HEK293 (cell line): ENCODE data around the gene B3GNT9.

Experiments used
- CTCF ChIA-PET: fragments of 350-600 bp; formaldehyde crosslinking; extraction: SDS; loops from one replicate; lab custom pipeline; 2021; ENCODE audit warnings: antibody characterized with exemption; lab: Yijun Ruan, JAX
- POLR2A ChIA-PET: fragments of 300-600 bp; formaldehyde crosslinking; extraction: SDS; loops from one replicate; lab custom pipeline; 2020; ENCODE audit warnings: antibody characterized with exemption, inconsistent platforms; lab: Yijun Ruan, JAX
- H3K27ac ChIP-seq: fragments of 200-500 bp; sonication (Bioruptor generic); 2 replicates; pipeline ENCODE4 v1.5.1; 2014; ENCODE audit warnings: low read depth, low read length, control low read depth, inconsistent platforms; ENCODE audit errors: extremely low read depth
- H3K36me3 ChIP-seq, 2 experiments: fragments of 200-500 bp in 1 of 2; sonication (Bioruptor generic) in 1 of 2; 1 replicate in 1 of 2; 2 replicates in 1 of 2; pipeline ENCODE4 v1.5.1; 2014 to 2017; ENCODE audit warnings: inconsistent platforms in 2 of 2, low read length in 2 of 2; ENCODE audit not compliant: control insufficient read depth in 2 of 2, insufficient read depth in 1 of 2
- H3K4me1 ChIP-seq: fragments of 200-500 bp; sonication (Bioruptor generic); 2 replicates; pipeline ENCODE4 v1.5.1; 2014; ENCODE audit warnings: mild to moderate bottlenecking, low read length, inconsistent platforms; ENCODE audit not compliant: control insufficient read depth, insufficient read depth
- H3K4me3 ChIP-seq: 2 replicates; pipeline ENCODE4 v1.5.1; 2011; ENCODE audit warnings: low read depth, mild to moderate bottlenecking, control low read depth, low read length, moderate library complexity
- H3K9me3 ChIP-seq: fragments of 200-500 bp; sonication (Bioruptor generic); 2 replicates; pipeline ENCODE4 v1.5.1; 2014; ENCODE audit warnings: low read depth, low read length, inconsistent platforms; ENCODE audit not compliant: control insufficient read depth, insufficient read depth
- GLIS2 ChIP-seq: fragments of 450-650 bp; formaldehyde crosslinking; IDR thresholded peaks from 2 replicates; pipeline ENCODE4 v1.5.1; 2016; ENCODE audit warnings: missing biosample characterization, missing genetic modification characterization
- KLF1 ChIP-seq: fragments of 450-650 bp; formaldehyde crosslinking; IDR thresholded peaks from 2 replicates; pipeline ENCODE4 v1.5.1; 2016; ENCODE audit warnings: missing biosample characterization, missing genetic modification characterization
- KLF16 ChIP-seq: fragments of 450-650 bp; formaldehyde crosslinking; IDR thresholded peaks from 2 replicates; pipeline ENCODE4 v1.5.1; 2017; ENCODE audit warnings: missing biosample characterization, missing genetic modification characterization
- KLF9 ChIP-seq: fragments of 450-650 bp; formaldehyde crosslinking; IDR thresholded peaks from 2 replicates; pipeline ENCODE4 v1.5.1; 2016; ENCODE audit warnings: missing biosample characterization, missing genetic modification characterization, low read depth
- OSR2 ChIP-seq: fragments of 450-650 bp; formaldehyde crosslinking; IDR thresholded peaks from 2 replicates; pipeline ENCODE4 v1.5.1; 2016; ENCODE audit warnings: missing biosample characterization, missing genetic modification characterization
- OVOL3 ChIP-seq: fragments of 450-650 bp; formaldehyde crosslinking; IDR thresholded peaks from 2 replicates; pipeline ENCODE4 v1.5.1; 2016; ENCODE audit warnings: missing biosample characterization, missing genetic modification characterization
- RBAK ChIP-seq: fragments of 450-650 bp; formaldehyde crosslinking; IDR thresholded peaks from 2 replicates; pipeline ENCODE4 v1.5.1; 2016; ENCODE audit warnings: missing biosample characterization, missing genetic modification characterization
- SP2 ChIP-seq: fragments of 450-650 bp; formaldehyde crosslinking; IDR thresholded peaks from 2 replicates; pipeline ENCODE4 v1.5.1; 2016; ENCODE audit warnings: missing biosample characterization, missing genetic modification characterization
- TRIM28 ChIP-seq: IDR thresholded peaks from 2 replicates; pipeline ENCODE4 v1.6.1; 2011; ENCODE audit warnings: low read length, control low read depth, borderline replicate concordance
- ZBTB1 ChIP-seq: fragments of 450-650 bp; formaldehyde crosslinking; IDR thresholded peaks from 2 replicates; pipeline ENCODE4 v1.5.1; 2016; ENCODE audit warnings: missing biosample characterization, missing genetic modification characterization
- ZBTB17 ChIP-seq: fragments of 450-650 bp; formaldehyde crosslinking; IDR thresholded peaks from 2 replicates; pipeline ENCODE4 v1.5.1; 2016; ENCODE audit warnings: missing biosample characterization, missing genetic modification characterization
- ZBTB20 ChIP-seq: fragments of 450-650 bp; formaldehyde crosslinking; IDR thresholded peaks from 2 replicates; pipeline ENCODE4 v1.5.1; 2016; ENCODE audit warnings: missing biosample characterization, missing genetic modification characterization
- ZIC2 ChIP-seq: fragments of 450-650 bp; formaldehyde crosslinking; IDR thresholded peaks from 2 replicates; pipeline ENCODE4 v1.5.1; 2016; ENCODE audit warnings: missing biosample characterization, missing genetic modification characterization
- ZNF121 ChIP-seq: fragments of 450-650 bp; formaldehyde crosslinking; IDR thresholded peaks from 2 replicates; pipeline ENCODE4 v1.5.1; 2016; ENCODE audit warnings: missing biosample characterization, missing genetic modification characterization
- ZNF354C ChIP-seq: fragments of 450-650 bp; formaldehyde crosslinking; IDR thresholded peaks from 2 replicates; pipeline ENCODE4 v1.5.1; 2016; ENCODE audit warnings: missing biosample characterization, missing genetic modification characterization, low read depth, borderline replicate concordance
- ZNF37A ChIP-seq: fragments of 450-650 bp; IDR thresholded peaks from 2 replicates; pipeline ENCODE4 v1.5.1; 2018; ENCODE audit warnings: missing biosample characterization, missing genetic modification characterization
- ZNF529 ChIP-seq: fragments of 450-650 bp; formaldehyde crosslinking; IDR thresholded peaks from 2 replicates; pipeline ENCODE4 v1.5.1; 2017; ENCODE audit warnings: missing genetic modification characterization, missing biosample characterization; ENCODE audit not compliant: insufficient replicate concordance
- ZNF600 ChIP-seq: fragments of 450-650 bp; formaldehyde crosslinking; IDR thresholded peaks from 2 replicates; pipeline ENCODE4 v1.5.1; 2016; ENCODE audit warnings: missing biosample characterization, missing genetic modification characterization
- ZNF658 ChIP-seq: fragments of 450-650 bp; formaldehyde crosslinking; IDR thresholded peaks from 2 replicates; pipeline ENCODE4; 2016; ENCODE audit warnings: missing biosample characterization, missing genetic modification characterization
- ZNF776 ChIP-seq: fragments of 450-650 bp; formaldehyde crosslinking; IDR thresholded peaks from 2 replicates; pipeline ENCODE4 v1.5.0; 2017; ENCODE audit warnings: missing biosample characterization, missing genetic modification characterization, borderline replicate concordance
- ZNF777 ChIP-seq: fragments of 450-650 bp; formaldehyde crosslinking; IDR thresholded peaks from 2 replicates; pipeline ENCODE4 v1.5.1; 2017; ENCODE audit warnings: missing biosample characterization, missing genetic modification characterization, borderline replicate concordance
- TF ChIP-seq, protein P1 (sequence below): fragments of 450-650 bp; formaldehyde crosslinking; IDR thresholded peaks from 2 replicates; pipeline ENCODE4 v1.5.1; 2017; ENCODE audit warnings: missing biosample characterization, missing genetic modification characterization
- TF ChIP-seq, protein P2 (sequence below): fragments of 450-650 bp; formaldehyde crosslinking; IDR thresholded peaks from 2 replicates; pipeline ENCODE4 v1.5.1; 2016; ENCODE audit warnings: missing biosample characterization, missing genetic modification characterization
- TF ChIP-seq, protein P3 (sequence below): fragments of 450-650 bp; formaldehyde crosslinking; IDR thresholded peaks from 2 replicates; pipeline ENCODE4 v1.5.1; 2016; ENCODE audit warnings: missing biosample characterization, missing genetic modification characterization
- TF ChIP-seq, protein P4 (sequence below): fragments of 450-650 bp; formaldehyde crosslinking; IDR thresholded peaks from 2 replicates; pipeline ENCODE4 v1.5.1; 2016; ENCODE audit warnings: missing biosample characterization, missing genetic modification characterization

The B3GNT9 gene

DNA sequence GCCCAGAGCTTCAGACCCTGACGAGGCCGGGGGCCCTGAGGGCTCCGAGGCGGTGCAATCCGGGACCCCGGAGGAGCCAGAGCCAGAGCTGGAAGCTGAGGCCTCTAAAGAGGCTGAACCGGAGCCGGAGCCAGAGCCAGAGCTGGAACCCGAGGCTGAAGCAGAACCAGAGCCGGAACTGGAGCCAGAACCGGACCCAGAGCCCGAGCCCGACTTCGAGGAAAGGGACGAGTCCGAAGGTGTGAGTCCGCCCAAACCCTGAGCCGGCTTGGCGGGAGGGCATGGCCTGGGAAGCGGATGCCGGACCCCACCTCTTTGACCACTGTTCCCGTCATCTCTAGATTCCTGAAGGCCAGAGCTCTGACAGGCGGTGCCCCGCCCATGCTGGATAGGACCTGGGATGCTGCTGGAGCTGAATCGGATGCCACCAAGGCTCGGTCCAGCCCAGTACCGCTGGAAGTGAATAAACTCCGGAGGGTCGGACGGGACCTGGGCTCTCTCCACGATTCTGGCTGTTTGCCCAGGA, 24.0 kb upstream of the B3GNT9 start:
- TF ChIP-seq, protein P1, sequence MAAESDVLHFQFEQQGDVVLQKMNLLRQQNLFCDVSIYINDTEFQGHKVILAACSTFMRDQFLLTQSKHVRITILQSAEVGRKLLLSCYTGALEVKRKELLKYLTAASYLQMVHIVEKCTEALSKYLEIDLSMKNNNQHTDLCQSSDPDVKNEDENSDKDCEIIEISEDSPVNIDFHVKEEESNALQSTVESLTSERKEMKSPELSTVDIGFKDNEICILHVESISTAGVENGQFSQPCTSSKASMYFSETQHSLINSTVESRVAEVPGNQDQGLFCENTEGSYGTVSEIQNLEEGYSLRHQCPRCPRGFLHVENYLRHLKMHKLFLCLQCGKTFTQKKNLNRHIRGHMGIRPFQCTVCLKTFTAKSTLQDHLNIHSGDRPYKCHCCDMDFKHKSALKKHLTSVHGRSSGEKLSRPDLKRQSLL (tag by site-specific recombination): peak; percentile 98
- no peak for TF ChIP-seq ZNF777 (tag by site-specific recombination)
- Histone ChIP-seq H3K4me3 (no peak overlapping the region), H3K9me3 (no peaks in the 10 kb centered on the region), H3K27ac (no peak overlapping the region; the same call in 1 of the 2 replicates), H3K4me1 (peaks cover 9% of the 10 kb centered on the region), H3K36me3 (peaks cover 0 to 25% of the 10 kb centered on the region in 2 experiments; a peak in 1 of 3 replicates)
- POLR2A ChIA-PET: interaction anchor here (0.8 kb wide), 1 partner anchor 12 kb away, joined by 3 read pairs; no protein-coding TSS in a partner anchor
- CTCF ChIA-PET: interaction anchor here (0.6 to 1.1 kb wide), 5 partner anchors 9 to 157 kb away, joined by 3 to 4 read pairs (median 3); partner anchors contain the start of genes HSF4 and MATCAP1

DNA sequence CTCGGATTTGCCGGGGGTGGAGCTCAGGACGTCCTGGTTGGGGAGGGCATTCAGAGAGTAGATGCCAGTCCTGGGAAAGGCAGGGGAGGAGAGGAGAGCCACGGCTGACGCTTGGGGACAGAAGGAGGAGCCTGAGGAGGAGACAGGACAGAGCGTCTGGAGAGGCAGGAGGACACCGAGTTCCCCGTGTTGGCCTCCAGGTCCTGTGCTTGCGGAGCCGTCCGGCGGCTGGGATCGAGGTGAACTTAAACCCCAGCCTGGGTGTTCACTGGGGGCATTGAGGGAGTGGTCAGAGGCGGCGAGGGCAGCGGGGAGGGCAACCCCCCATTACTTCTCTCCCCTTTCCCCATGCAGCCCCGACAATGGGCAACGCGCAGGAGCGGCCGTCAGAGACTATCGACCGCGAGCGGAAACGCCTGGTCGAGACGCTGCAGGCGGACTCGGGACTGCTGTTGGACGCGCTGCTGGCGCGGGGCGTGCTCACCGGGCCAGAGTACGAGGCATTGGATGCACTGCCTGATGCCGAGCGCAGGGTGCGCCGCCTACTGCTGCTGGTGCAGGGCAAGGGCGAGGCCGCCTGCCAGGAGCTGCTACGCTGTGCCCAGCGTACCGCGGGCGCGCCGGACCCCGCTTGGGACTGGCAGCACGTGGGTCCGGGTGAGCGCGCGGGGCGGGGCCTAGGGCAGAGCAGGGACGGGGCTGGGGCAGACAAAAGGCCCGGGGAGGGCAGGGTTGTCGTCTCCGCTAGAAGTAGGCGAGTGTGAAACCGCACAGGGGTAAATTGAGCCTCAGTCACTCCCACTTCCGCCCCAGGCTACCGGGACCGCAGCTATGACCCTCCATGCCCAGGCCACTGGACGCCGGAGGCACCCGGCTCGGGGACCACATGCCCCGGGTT, 23.3 kb upstream of the B3GNT9 start:
- H3K27ac ChIP-seq: peak overlapping the region; percentile 28; the same call in 1 of the 2 replicates
- H3K9me3 ChIP-seq: no peaks in the 10 kb centered on the region
- POLR2A ChIA-PET: interaction anchor here (0.6 to 0.8 kb wide), 4 partner anchors 11 to 292 kb away, joined by 3 to 4 read pairs (median 3); no protein-coding TSS in a partner anchor
- H3K4me3 ChIP-seq: peak overlapping the region; percentile 10
- H3K36me3 ChIP-seq: peaks cover 0 to 20% of the 10 kb centered on the region in 2 experiments; a peak in 1 of 3 replicates
- H3K4me1 ChIP-seq: peaks cover 9% of the 10 kb centered on the region
- CTCF ChIA-PET: interaction anchor here (0.6 to 1.5 kb wide), 7 partner anchors 9 to 156 kb away, joined by 3 to 4 read pairs (median 3); partner anchors contain the start of gene MATCAP1
- TF ChIP-seq GLIS2 (tag by site-specific recombination) (peak; percentile 75), ZNF529 (tag by site-specific recombination) (no peak), OSR2 (tag by site-specific recombination) (no peak), ZBTB1 (tag by site-specific recombination) (no peak), ZNF600 (tag by site-specific recombination) (peak; percentile 78), ZBTB17 (tag by site-specific recombination) (peak; percentile 91), ZNF354C (no peak), ZNF658 (tag by site-specific recombination) (no peak), TRIM28 (no peak), ZBTB20 (peak; percentile 100), KLF9 (peak; percentile 34; the same call in 1 of the 2 replicates), ZNF776 (no peak), KLF16 (peak; percentile 60), RBAK (tag by site-specific recombination) (no peak), ZNF121 (tag by site-specific recombination) (peak; percentile 94), ZNF37A (no peak), KLF1 (tag by site-specific recombination) (peak; percentile 57), OVOL3 (tag by site-specific recombination) (no peak), ZIC2 (tag by site-specific recombination) (peak; percentile 84), SP2 (tag by site-specific recombination) (peak; percentile 84)
- TF ChIP-seq, protein P2, sequence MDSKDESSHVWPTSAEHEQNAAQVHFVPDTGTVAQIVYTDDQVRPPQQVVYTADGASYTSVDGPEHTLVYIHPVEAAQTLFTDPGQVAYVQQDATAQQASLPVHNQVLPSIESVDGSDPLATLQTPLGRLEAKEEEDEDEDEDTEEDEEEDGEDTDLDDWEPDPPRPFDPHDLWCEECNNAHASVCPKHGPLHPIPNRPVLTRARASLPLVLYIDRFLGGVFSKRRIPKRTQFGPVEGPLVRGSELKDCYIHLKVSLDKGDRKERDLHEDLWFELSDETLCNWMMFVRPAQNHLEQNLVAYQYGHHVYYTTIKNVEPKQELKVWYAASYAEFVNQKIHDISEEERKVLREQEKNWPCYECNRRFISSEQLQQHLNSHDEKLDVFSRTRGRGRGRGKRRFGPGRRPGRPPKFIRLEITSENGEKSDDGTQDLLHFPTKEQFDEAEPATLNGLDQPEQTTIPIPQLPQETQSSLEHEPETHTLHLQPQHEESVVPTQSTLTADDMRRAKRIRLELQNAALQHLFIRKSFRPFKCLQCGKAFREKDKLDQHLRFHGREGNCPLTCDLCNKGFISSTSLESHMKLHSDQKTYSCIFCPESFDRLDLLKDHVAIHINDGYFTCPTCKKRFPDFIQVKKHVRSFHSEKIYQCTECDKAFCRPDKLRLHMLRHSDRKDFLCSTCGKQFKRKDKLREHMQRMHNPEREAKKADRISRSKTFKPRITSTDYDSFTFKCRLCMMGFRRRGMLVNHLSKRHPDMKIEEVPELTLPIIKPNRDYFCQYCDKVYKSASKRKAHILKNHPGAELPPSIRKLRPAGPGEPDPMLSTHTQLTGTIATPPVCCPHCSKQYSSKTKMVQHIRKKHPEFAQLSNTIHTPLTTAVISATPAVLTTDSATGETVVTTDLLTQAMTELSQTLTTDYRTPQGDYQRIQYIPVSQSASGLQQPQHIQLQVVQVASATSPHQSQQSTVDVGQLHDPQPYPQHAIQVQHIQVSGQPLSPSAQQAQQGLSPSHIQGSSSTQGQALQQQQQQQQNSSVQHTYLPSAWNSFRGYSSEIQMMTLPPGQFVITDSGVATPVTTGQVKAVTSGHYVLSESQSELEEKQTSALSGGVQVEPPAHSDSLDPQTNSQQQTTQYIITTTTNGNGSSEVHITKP (tag by site-specific recombination): peak; percentile 41; the same call in 1 of the 2 replicates
- TF ChIP-seq, protein P3, sequence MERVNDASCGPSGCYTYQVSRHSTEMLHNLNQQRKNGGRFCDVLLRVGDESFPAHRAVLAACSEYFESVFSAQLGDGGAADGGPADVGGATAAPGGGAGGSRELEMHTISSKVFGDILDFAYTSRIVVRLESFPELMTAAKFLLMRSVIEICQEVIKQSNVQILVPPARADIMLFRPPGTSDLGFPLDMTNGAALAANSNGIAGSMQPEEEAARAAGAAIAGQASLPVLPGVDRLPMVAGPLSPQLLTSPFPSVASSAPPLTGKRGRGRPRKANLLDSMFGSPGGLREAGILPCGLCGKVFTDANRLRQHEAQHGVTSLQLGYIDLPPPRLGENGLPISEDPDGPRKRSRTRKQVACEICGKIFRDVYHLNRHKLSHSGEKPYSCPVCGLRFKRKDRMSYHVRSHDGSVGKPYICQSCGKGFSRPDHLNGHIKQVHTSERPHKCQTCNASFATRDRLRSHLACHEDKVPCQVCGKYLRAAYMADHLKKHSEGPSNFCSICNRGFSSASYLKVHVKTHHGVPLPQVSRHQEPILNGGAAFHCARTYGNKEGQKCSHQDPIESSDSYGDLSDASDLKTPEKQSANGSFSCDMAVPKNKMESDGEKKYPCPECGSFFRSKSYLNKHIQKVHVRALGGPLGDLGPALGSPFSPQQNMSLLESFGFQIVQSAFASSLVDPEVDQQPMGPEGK: peak; percentile 77; the same call in 1 of the 2 replicates
- TF ChIP-seq, protein P4, sequence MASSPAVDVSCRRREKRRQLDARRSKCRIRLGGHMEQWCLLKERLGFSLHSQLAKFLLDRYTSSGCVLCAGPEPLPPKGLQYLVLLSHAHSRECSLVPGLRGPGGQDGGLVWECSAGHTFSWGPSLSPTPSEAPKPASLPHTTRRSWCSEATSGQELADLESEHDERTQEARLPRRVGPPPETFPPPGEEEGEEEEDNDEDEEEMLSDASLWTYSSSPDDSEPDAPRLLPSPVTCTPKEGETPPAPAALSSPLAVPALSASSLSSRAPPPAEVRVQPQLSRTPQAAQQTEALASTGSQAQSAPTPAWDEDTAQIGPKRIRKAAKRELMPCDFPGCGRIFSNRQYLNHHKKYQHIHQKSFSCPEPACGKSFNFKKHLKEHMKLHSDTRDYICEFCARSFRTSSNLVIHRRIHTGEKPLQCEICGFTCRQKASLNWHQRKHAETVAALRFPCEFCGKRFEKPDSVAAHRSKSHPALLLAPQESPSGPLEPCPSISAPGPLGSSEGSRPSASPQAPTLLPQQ (tag by site-specific recombination): peak; percentile 77
